Loucy (cell line): ENCODE results near the gene MFAP3.

Experiments
- H2AFZ ChIP-seq: fragments of 200-600 bp; sonication (generic); 2 replicates; pipeline ENCODE4 v1.6.0; 2016; ENCODE audit warnings: antibody characterized with exemption, mild to moderate bottlenecking, low read length, moderate library complexity
- H3F3A ChIP-seq: fragments of 200-600 bp; 2 replicates; pipeline ENCODE4 v1.6.0; 2016; ENCODE audit warnings: antibody characterized with exemption, low read depth, mild to moderate bottlenecking
- H3K27me3 ChIP-seq: fragments of 200-600 bp; sonication (generic); 2 replicates; pipeline ENCODE4 v1.6.1; 2014; ENCODE audit warnings: low read length, mild to moderate bottlenecking; ENCODE audit not compliant: insufficient read depth, poor library complexity, severe bottlenecking
- H3K36me3 ChIP-seq: fragments of 200-600 bp; sonication (generic); 2 replicates; pipeline ENCODE4 v1.6.1; 2016; ENCODE audit warnings: low read length; ENCODE audit not compliant: insufficient read depth
- H3K4me1 ChIP-seq: fragments of 200-600 bp; sonication (generic); 2 replicates; pipeline ENCODE4 v1.5.1; 2014; ENCODE audit warnings: low read length, mild to moderate bottlenecking; ENCODE audit not compliant: insufficient read depth, poor library complexity, severe bottlenecking
- H3K4me2 ChIP-seq: fragments of 200-600 bp; sonication (generic); 2 replicates; pipeline ENCODE4 v1.6.0; 2014; ENCODE audit warnings: antibody characterized with exemption, low read length, low read depth, mild to moderate bottlenecking; ENCODE audit not compliant: poor library complexity, severe bottlenecking
- H3K4me3 ChIP-seq: fragments of 200-600 bp; sonication (generic); 2 replicates; pipeline ENCODE4 v1.5.1; 2014; ENCODE audit warnings: low read length, mild to moderate bottlenecking, mixed read lengths; ENCODE audit not compliant: poor library complexity, severe bottlenecking
- H3K79me2 ChIP-seq: fragments of 200-600 bp; sonication (generic); 2 replicates; pipeline ENCODE4 v1.6.1; 2014; ENCODE audit warnings: low read length; ENCODE audit not compliant: insufficient read depth
- H3K9ac ChIP-seq: fragments of 200-600 bp; sonication (generic); 2 replicates; pipeline ENCODE4 v1.6.0; 2014; ENCODE audit warnings: mild to moderate bottlenecking, low read depth, low read length, moderate library complexity; ENCODE audit not compliant: poor library complexity, severe bottlenecking
- H3K9me2 ChIP-seq: fragments of 200-600 bp; sonication (generic); replicated peaks from 2 replicates; pipeline ENCODE4 v1.6.1; 2016; ENCODE audit warnings: low read depth, low read length, mixed read lengths
- H3K9me3 ChIP-seq: fragments of 200-600 bp; sonication (generic); 2 replicates; pipeline ENCODE4 v1.6.1; 2014; ENCODE audit warnings: mild to moderate bottlenecking, antibody characterized with exemption, low read length, low read depth; ENCODE audit not compliant: insufficient read depth
- H4K20me1 ChIP-seq: fragments of 200-600 bp; sonication (generic); 2 replicates; pipeline ENCODE4 v1.6.0; 2014; ENCODE audit warnings: antibody characterized with exemption, low read length, mild to moderate bottlenecking; ENCODE audit not compliant: insufficient read depth, poor library complexity, severe bottlenecking
- CTCF ChIP-seq: fragments of 200-600 bp; sonication (generic); conservative IDR thresholded peaks from 2 replicates; pipeline ENCODE4 v1.5.1; 2014; ENCODE audit warnings: mild to moderate bottlenecking, antibody characterized with exemption, low read length
- EZH2phosphoT487 ChIP-seq: fragments of 200-600 bp; IDR thresholded peaks from 2 replicates; pipeline ENCODE4 v1.6.1; 2018; ENCODE audit warnings: antibody characterized with exemption, mild to moderate bottlenecking, moderate library complexity, borderline replicate concordance

The MFAP3 gene

DNA sequence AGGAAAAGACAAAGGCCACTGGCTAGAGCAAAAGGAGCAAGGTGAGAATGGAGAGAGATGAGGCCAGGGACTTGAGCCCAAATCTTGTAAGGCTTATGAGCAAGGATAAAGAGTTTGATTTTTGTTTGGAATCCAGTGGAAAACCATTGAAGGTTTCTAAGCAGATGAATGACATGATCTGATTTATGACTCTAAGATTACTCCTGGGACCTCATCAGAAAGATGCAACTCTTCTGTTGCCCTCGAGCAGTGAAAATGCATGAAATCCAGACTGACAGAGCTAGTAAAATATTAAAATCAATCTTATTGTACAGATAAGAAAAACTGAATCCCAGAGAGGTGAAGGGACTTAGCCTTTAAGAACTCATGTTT, 677 bp downstream of the MFAP3 start:
- H3K79me2 ChIP-seq, result peaks cover 33% of the 10 kb centered on the region

GRCh38 chr5:154042766-154043165, 4.0 kb downstream of the MFAP3 start:
- Histone ChIP-seq H3K36me3 (no peaks in the 10 kb centered on the region), H3K79me2 (peaks cover 35% of the 10 kb centered on the region)
- TF ChIP-seq CTCF (no peak), EZH2phosphoT487 (no peak)

More for the DNA sequence above, 677 bp downstream of the MFAP3 start:
- no peak overlapping the region for H2AFZ ChIP-seq
- H3K4me1 ChIP-seq, result peaks cover 23% of the 10 kb centered on the region
- H3K9ac ChIP-seq, result peak overlapping the region; percentile 78
- no peaks in the 10 kb centered on the region for H3K27me3 ChIP-seq
- H3F3A ChIP-seq, result no peaks in the 10 kb centered on the region
- peak overlapping the region; percentile 77 for H3K4me2 ChIP-seq
- H4K20me1 ChIP-seq, result no peaks in the 10 kb centered on the region
- TF ChIP-seq CTCF (no peak), EZH2phosphoT487 (no peak)
- no peaks in the 10 kb centered on the region for H3K9me2 ChIP-seq
- H3K4me3 ChIP-seq, result peak overlapping the region; percentile 88
- no peaks in the 10 kb centered on the region for H3K36me3 ChIP-seq
- H3K9me3 ChIP-seq, result no peaks in the 10 kb centered on the region

DNA sequence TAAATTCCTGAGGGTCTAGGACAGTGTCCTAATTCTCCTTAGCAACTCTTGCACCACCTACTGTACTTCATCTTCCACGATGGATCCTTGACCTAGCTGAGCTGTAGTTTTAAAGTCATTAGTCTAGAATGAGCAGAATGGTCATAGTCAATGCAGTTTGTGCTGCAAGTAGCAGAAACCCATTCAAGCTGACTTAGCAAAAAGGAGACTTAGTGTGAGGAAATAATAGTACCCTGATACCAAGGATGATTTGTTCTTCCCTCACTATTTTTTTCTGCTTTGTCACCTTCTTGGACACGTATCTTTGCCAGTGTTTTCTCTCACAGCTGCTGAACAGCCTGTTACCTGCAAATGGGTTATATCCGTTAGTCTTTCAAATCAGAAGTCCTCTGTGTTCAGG, 5.3 kb downstream of the MFAP3 start:
- no peaks in the 10 kb centered on the region for H3K36me3 ChIP-seq
- H3K4me3 ChIP-seq, result peak overlapping the region; percentile 42
- H3K27me3 ChIP-seq, result no peaks in the 10 kb centered on the region
- peaks cover 32% of the 10 kb centered on the region for H3K79me2 ChIP-seq
- H3K4me2 ChIP-seq, result peak overlapping the region; percentile 57
- H3K9me3 ChIP-seq, result no peaks in the 10 kb centered on the region
- peaks cover 27% of the 10 kb centered on the region for H3K4me1 ChIP-seq
- no peaks in the 10 kb centered on the region for H3F3A ChIP-seq
- H4K20me1 ChIP-seq, result no peaks in the 10 kb centered on the region
- no peak overlapping the region for H3K9ac ChIP-seq
- TF ChIP-seq CTCF (no peak), EZH2phosphoT487 (no peak)
- no peak overlapping the region for H2AFZ ChIP-seq
- H3K9me2 ChIP-seq, result no peaks in the 10 kb centered on the region

More at GRCh38 chr5:154042766-154043165, 4.0 kb downstream of the MFAP3 start:
- Histone ChIP-seq H3K4me3 (no peak overlapping the region), H4K20me1 (no peaks in the 10 kb centered on the region), H3K9me3 (no peaks in the 10 kb centered on the region), H3F3A (no peaks in the 10 kb centered on the region), H3K4me1 (peaks cover 27% of the 10 kb centered on the region), H3K9ac (no peak overlapping the region), H3K4me2 (no peak overlapping the region), H3K9me2 (no peaks in the 10 kb centered on the region), H3K27me3 (no peaks in the 10 kb centered on the region), H2AFZ (no peak overlapping the region)
